Measurements from ENCODE around the gene NARF.

- TF ChIP-seq CTCF (IDR thresholded peaks at IDR 0.05; ENCODE audit: insufficient read depth, low read depth, low read length) (no peak), EZH2 (IDR thresholded peaks at IDR 0.05; ENCODE audit: insufficient read depth, low read length) (no peak)
Observed at GRCh38 chr17:82468692-82469091, 10.2 kb downstream of the NARF start.
